Mesendoderm (in vitro differentiated cells): ENCODE results near the gene PIK3CD.

ENCODE experiments used
- DNase-seq: peaks from one replicate; pipeline ENCODE4 v3.0.0; 2013
- H2AK5ac ChIP-seq: 2 replicates; pipeline ENCODE4 v1.6.1; 2013; ENCODE audit warnings: low read length, inconsistent platforms
- H2BK120ac ChIP-seq: 2 replicates; pipeline ENCODE4 v1.6.1; 2013; ENCODE audit warnings: low read depth, mild to moderate bottlenecking, low read length, moderate library complexity, mixed read lengths
- H2BK15ac ChIP-seq: replicated peaks from 2 replicates; pipeline ENCODE4 v1.6.1; 2013; ENCODE audit warnings: low read depth, mild to moderate bottlenecking, moderate library complexity
- H2BK5ac ChIP-seq: 2 replicates; pipeline ENCODE4 v1.6.1; 2013; ENCODE audit warnings: low read length, inconsistent platforms
- H3K18ac ChIP-seq: 2 replicates; pipeline ENCODE4 v1.6.1; 2013; ENCODE audit warnings: mild to moderate bottlenecking, low read length, mixed read lengths
- H3K23ac ChIP-seq: one replicate; pipeline ENCODE4 v1.6.1; 2013; ENCODE audit warnings: low read length
- H3K27ac ChIP-seq: 2 replicates; pipeline ENCODE4 v1.5.1; 2013; ENCODE audit warnings: low read depth, mild to moderate bottlenecking, inconsistent platforms, low read length, moderate library complexity
- H3K27me3 ChIP-seq: 2 replicates; pipeline ENCODE4 v1.6.1; 2013; ENCODE audit warnings: low read length, control low read depth, mild to moderate bottlenecking, inconsistent platforms; ENCODE audit not compliant: insufficient read depth, poor library complexity
- H3K36me3 ChIP-seq: 2 replicates; pipeline ENCODE4 v1.6.1; 2013; ENCODE audit warnings: low read length, inconsistent platforms; ENCODE audit not compliant: control insufficient read depth, insufficient read depth
- H3K4ac ChIP-seq: one replicate; pipeline ENCODE4 v1.6.1; 2013; ENCODE audit warnings: low read depth, mild to moderate bottlenecking, low read length, moderate library complexity
- H3K4me1 ChIP-seq: 2 replicates; pipeline ENCODE4 v1.6.1; 2013; ENCODE audit warnings: low read depth, low read length, inconsistent platforms; ENCODE audit not compliant: control insufficient read depth
- H3K4me2 ChIP-seq: 2 replicates; pipeline ENCODE4 v1.6.1; 2013; ENCODE audit warnings: low read length
- H3K4me3 ChIP-seq: 2 replicates; pipeline ENCODE4 v1.5.1; 2013; ENCODE audit warnings: mild to moderate bottlenecking, low read length
- H3K56ac ChIP-seq: one replicate; pipeline ENCODE4 v1.6.1; 2013; ENCODE audit warnings: low read length
- H3K79me1 ChIP-seq: 2 replicates; pipeline ENCODE4 v1.6.1; 2013; ENCODE audit warnings: low read length, inconsistent platforms
- H3K79me2 ChIP-seq: 2 replicates; pipeline ENCODE4 v1.6.1; 2013; ENCODE audit warnings: mild to moderate bottlenecking, low read length; ENCODE audit not compliant: control insufficient read depth, insufficient read depth
- H3K9ac ChIP-seq: 2 replicates; pipeline ENCODE4 v1.6.1; 2013; ENCODE audit warnings: low read length, inconsistent platforms
- H4K5ac ChIP-seq: one replicate; pipeline ENCODE4 v1.6.1; 2013; ENCODE audit warnings: low read length
- H4K8ac ChIP-seq: one replicate; pipeline ENCODE4 v1.6.1; 2013; ENCODE audit warnings: low read depth, mild to moderate bottlenecking, control low read depth, low read length, moderate library complexity
- WGBS: extraction: QIAGEN DNeasy Blood & Tissue Kit; methylation state at CpG from one replicate; pipeline ENCODE4 v1.1.7; 2013; ENCODE audit warnings: low lambda C conversion rate, missing lambda C conversion rate; ENCODE audit not compliant: insufficient coverage; ENCODE audit errors: extremely low coverage; 5-methylcytosine and 5-hydroxymethylcytosine counted together

The PIK3CD gene

GRCh38 chr1:9716404-9717192 lies 65.1 kb downstream of the PIK3CD start:
- Histone ChIP-seq H3K4me1 (no peaks in the 10 kb centered on the region), H4K8ac (no peak overlapping the region), H3K36me3 (no peaks in the 10 kb centered on the region), H3K79me2 (no peaks in the 10 kb centered on the region), H4K5ac (no peak overlapping the region), H2BK15ac (no peak overlapping the region), H2AK5ac (no peak overlapping the region), H2BK5ac (no peak overlapping the region), H2BK120ac (no peak overlapping the region), H3K56ac (no peak overlapping the region), H3K27me3 (no peaks in the 10 kb centered on the region), H3K4ac (no peak overlapping the region), H3K9ac (no peak overlapping the region), H3K4me2 (no peak overlapping the region), H3K79me1 (no peaks in the 10 kb centered on the region), H3K27ac (no peak overlapping the region), H3K4me3 (no peak overlapping the region), H3K18ac (no peak overlapping the region), H3K23ac (no peak overlapping the region)
- WGBS = no CpG with 5 or more reads among the region's 29 CpGs
- no peak for DNase-seq

- Histone ChIP-seq H3K79me1 (no peaks in the 10 kb centered on the region), H3K4me3 (no peak overlapping the region), H3K18ac (no peak overlapping the region), H3K4ac (no peak overlapping the region), H4K8ac (no peak overlapping the region), H3K9ac (peak overlapping the region; percentile 27), H3K36me3 (no peaks in the 10 kb centered on the region), H2AK5ac (no peak overlapping the region), H3K4me2 (no peak overlapping the region), H3K79me2 (no peaks in the 10 kb centered on the region), H2BK5ac (no peak overlapping the region), H4K5ac (no peak overlapping the region), H3K56ac (peak overlapping the region; percentile 64), H2BK120ac (no peak overlapping the region), H3K23ac (no peak overlapping the region), H3K27me3 (no peaks in the 10 kb centered on the region), H3K4me1 (no peaks in the 10 kb centered on the region), H3K27ac (no peak overlapping the region), H2BK15ac (no peak overlapping the region)
- DNase-seq = peak; percentile 86
- no CpG with 5 or more reads among the region's 25 CpGs for WGBS
Observed at GRCh38 chr1:9717193-9718005, 65.9 kb downstream of the PIK3CD start.

GRCh38 chr1:9718006-9718680 lies 66.6 kb downstream of the PIK3CD start:
- Histone ChIP-seq H3K79me2 (no peaks in the 10 kb centered on the region), H3K4me2 (no peak overlapping the region), H3K18ac (no peak overlapping the region), H3K4me1 (no peaks in the 10 kb centered on the region), H4K5ac (no peak overlapping the region), H2BK15ac (no peak overlapping the region), H4K8ac (no peak overlapping the region), H3K9ac (peak overlapping the region; percentile 27), H3K27me3 (no peaks in the 10 kb centered on the region), H2BK120ac (no peak overlapping the region), H3K4ac (no peak overlapping the region), H3K4me3 (no peak overlapping the region), H2BK5ac (no peak overlapping the region), H3K36me3 (no peaks in the 10 kb centered on the region), H2AK5ac (peak overlapping the region; percentile 85), H3K27ac (no peak overlapping the region), H3K56ac (peak overlapping the region; percentile 64), H3K79me1 (no peaks in the 10 kb centered on the region), H3K23ac (no peak overlapping the region)
- no CpG with 5 or more reads among the region's 10 CpGs for WGBS
- DNase-seq = no peak

GRCh38 chr1:9719978-9720722 lies 68.6 kb downstream of the PIK3CD start:
- Histone ChIP-seq H3K36me3 (no peaks in the 10 kb centered on the region), H2AK5ac (no peak overlapping the region), H3K27ac (no peak overlapping the region), H3K4ac (no peak overlapping the region), H3K27me3 (no peaks in the 10 kb centered on the region), H2BK120ac (no peak overlapping the region), H2BK5ac (no peak overlapping the region), H4K5ac (no peak overlapping the region), H3K56ac (no peak overlapping the region), H3K9ac (no peak overlapping the region), H2BK15ac (no peak overlapping the region), H3K79me2 (no peaks in the 10 kb centered on the region), H3K4me3 (no peak overlapping the region), H4K8ac (no peak overlapping the region), H3K79me1 (no peaks in the 10 kb centered on the region), H3K4me2 (no peak overlapping the region), H3K23ac (no peak overlapping the region), H3K18ac (no peak overlapping the region), H3K4me1 (no peaks in the 10 kb centered on the region)
- DNase-seq = peak; percentile 16
- WGBS = no CpG with 5 or more reads among the region's 36 CpGs

- no peaks in the 10 kb centered on the region for H3K4me1 ChIP-seq
- H3K9ac ChIP-seq = no peak overlapping the region
- no peak overlapping the region for H3K23ac ChIP-seq
- no peak overlapping the region for H4K8ac ChIP-seq
- H3K56ac ChIP-seq = peak overlapping the region; percentile 80
- no peaks in the 10 kb centered on the region for H3K27me3 ChIP-seq
- no peak overlapping the region for H4K5ac ChIP-seq
- no CpG with 5 or more reads among the region's 34 CpGs for WGBS
- no peaks in the 10 kb centered on the region for H3K79me2 ChIP-seq
- no peak overlapping the region for H3K4me2 ChIP-seq
- no peak overlapping the region for H2BK120ac ChIP-seq
- no peak overlapping the region for H2BK5ac ChIP-seq
- H3K4me3 ChIP-seq = no peak overlapping the region
- H3K18ac ChIP-seq = no peak overlapping the region
- no peak overlapping the region for H2AK5ac ChIP-seq
- H3K79me1 ChIP-seq = no peaks in the 10 kb centered on the region
- H3K4ac ChIP-seq = no peak overlapping the region
- DNase-seq = no peak
- H3K36me3 ChIP-seq = no peaks in the 10 kb centered on the region
- H3K27ac ChIP-seq = no peak overlapping the region
- no peak overlapping the region for H2BK15ac ChIP-seq
Observed at GRCh38 chr1:9720785-9721605, 69.5 kb downstream of the PIK3CD start.
